ENCODE measurements around the gene VTI1A. TPM values are rescaled to one million over a fixed set of nuclear protein-coding genes. Genes with fewer than 3 reads are reported as not detected.

The VTI1A gene
- total RNA-seq, 1 donor from 2014 or later, result 30.1 TPM

DNA sequence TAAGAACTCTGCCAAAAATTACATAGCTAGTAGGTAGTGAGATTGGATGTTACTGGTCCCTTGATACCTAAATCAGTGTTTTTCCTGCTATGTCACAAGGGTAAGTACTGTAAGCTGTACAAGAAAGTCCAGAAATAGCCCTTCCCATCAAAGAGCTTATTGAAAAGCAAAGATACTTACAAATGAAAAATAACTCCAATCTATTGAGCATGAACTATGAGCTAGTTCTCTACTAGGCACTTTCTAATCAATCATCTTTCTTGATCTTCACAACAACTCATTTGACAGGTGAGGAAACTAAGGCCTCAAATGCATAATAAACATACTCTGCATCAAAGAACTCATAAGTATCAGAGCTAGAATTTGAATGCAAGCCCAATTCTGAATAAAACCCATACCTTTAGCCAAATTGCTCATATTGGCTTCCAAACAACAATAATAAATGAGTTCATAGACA, 253.2 kb downstream of the VTI1A start:
- TF ChIP-seq, protein P1, sequence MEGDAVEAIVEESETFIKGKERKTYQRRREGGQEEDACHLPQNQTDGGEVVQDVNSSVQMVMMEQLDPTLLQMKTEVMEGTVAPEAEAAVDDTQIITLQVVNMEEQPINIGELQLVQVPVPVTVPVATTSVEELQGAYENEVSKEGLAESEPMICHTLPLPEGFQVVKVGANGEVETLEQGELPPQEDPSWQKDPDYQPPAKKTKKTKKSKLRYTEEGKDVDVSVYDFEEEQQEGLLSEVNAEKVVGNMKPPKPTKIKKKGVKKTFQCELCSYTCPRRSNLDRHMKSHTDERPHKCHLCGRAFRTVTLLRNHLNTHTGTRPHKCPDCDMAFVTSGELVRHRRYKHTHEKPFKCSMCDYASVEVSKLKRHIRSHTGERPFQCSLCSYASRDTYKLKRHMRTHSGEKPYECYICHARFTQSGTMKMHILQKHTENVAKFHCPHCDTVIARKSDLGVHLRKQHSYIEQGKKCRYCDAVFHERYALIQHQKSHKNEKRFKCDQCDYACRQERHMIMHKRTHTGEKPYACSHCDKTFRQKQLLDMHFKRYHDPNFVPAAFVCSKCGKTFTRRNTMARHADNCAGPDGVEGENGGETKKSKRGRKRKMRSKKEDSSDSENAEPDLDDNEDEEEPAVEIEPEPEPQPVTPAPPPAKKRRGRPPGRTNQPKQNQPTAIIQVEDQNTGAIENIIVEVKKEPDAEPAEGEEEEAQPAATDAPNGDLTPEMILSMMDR (conservative IDR thresholded peaks at IDR 0.05; ENCODE audit: low read depth, low read length), result no peak
- DNase-seq (ENCODE audit: low read depth), result no peak
- no peak overlapping the region for H3K4me3 ChIP-seq (ENCODE audit: low read depth, low read length)

DNA sequence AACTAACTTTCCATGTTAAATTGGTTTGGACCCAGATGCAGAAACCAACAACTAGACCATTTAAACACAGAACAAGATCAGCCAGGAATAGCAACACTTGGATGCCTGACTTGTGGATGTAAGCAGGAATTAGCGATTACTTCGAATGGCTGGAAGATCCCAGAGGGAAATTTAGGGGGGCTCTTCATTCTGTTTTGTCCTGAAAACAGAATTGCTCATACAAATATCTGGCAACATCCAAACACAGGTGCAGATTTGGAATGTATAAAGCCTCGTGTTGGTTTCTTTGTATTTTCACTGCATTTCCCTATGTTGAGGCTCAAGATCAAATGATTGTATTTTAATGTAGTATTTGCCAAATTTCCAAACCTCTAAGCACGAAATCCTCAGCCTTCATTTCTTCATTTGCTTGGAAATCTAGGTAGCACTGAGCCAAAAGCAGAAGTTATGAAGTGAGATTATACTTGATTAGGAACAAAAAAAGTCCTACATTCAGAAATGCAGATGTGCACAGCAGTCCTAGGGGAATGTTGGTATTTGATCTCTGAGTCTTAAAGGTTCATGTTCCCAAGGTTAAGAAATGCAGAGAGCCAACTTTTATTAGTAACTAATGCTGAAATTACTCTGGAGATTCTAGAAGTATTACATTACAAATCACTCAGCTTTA, 254.3 kb downstream of the VTI1A start:
- H3K4me3 ChIP-seq (ENCODE audit: low read depth, low read length), result no peak overlapping the region
- TF ChIP-seq, protein P1 (conservative IDR thresholded peaks at IDR 0.05; ENCODE audit: low read depth, low read length), result no peak
- DNase-seq (ENCODE audit: low read depth), result no peak

GRCh38 chr10:112701878-112702255, 254.9 kb downstream of the VTI1A start:
- H3K4me3 ChIP-seq (ENCODE audit: low read depth, low read length), result no peak overlapping the region
- DNase-seq (ENCODE audit: low read depth), result no peak
- TF ChIP-seq, protein P1 (conservative IDR thresholded peaks at IDR 0.05; ENCODE audit: low read depth, low read length), result no peak

DNA sequence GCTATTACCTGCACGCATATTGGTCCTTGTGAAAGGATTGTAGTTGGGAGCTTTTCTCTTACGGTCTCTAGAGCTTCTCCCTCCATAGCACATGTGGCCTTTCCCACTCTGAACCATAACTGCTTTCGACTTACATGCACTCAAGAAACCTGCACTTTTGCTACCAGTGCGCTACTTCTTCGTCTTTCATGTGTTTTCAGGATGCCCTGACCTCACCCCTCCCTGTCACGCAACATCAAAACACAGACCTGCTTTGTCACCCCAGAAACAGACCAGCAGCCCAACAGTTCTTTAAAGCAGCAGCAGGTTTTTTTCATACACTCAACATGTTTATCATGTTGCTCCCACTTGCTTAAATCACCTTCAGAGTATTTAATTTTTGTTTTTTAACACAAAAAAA, 259.6 kb downstream of the VTI1A start:
- TF ChIP-seq, protein P1 (conservative IDR thresholded peaks at IDR 0.05; ENCODE audit: low read depth, low read length), result no peak
- no peak for DNase-seq (ENCODE audit: low read depth)
- H3K4me3 ChIP-seq (ENCODE audit: low read depth, low read length), result no peak overlapping the region

DNA sequence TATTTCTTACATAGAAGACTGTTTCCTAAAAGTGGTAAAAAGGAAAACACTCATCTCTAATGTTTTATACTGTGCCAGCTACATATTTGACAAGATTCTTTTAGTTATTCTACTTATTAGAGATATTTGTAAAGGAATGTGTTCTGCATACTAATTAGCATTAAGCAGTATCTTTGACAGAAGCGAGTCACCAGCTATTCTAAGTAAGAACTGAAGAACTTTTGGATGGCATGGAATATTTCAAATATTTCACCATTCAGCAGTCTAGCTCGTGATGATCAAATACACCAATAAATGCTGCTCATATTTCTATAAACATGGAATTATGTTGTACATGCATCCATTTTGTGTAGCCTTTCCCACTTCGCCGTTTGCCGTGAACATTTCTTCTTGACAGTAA, 261.4 kb downstream of the VTI1A start:
- TF ChIP-seq, protein P1 (conservative IDR thresholded peaks at IDR 0.05; ENCODE audit: low read depth, low read length), result no peak
- DNase-seq (ENCODE audit: low read depth), result no peak

GRCh38 chr10:112710528-112710927, 263.5 kb downstream of the VTI1A start:
- TF ChIP-seq, protein P1 (conservative IDR thresholded peaks at IDR 0.05; ENCODE audit: low read depth, low read length), result no peak
- no peak for DNase-seq (ENCODE audit: low read depth)
- no peak overlapping the region for H3K4me3 ChIP-seq (ENCODE audit: low read depth, low read length)

More for the DNA sequence above, 261.4 kb downstream of the VTI1A start:
- no peak overlapping the region for H3K4me3 ChIP-seq (ENCODE audit: low read depth, low read length)

DNA sequence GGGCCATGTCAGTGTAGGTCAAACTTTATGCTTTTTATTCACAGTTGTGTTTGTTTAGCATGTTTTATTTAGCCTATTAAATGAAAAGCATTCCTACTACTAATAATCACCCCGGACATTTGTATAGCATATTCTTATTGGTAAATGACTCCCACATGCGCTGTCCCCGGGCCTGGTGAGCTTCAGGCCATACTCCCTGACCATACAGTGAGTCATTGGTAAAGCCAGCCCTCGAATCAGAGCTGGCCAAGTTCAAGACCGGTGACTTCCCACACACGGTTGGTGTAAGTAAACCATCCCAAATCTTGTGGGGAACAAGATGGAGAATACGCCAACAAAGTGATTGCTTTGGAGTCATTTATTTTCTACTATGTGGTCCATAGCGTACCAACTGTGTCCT, 264.4 kb downstream of the VTI1A start:
- TF ChIP-seq, protein P1 (conservative IDR thresholded peaks at IDR 0.05; ENCODE audit: low read depth, low read length), result no peak
- DNase-seq (ENCODE audit: low read depth), result no peak
- no peak overlapping the region for H3K4me3 ChIP-seq (ENCODE audit: low read depth, low read length)

Data from epithelial cell of proximal tubule (primary cell).